Measurements from ENCODE around the gene APOBR.
"Not testable (repeated sequence)": the region's sequence is repeated elsewhere in the genome, so short reads cannot be mapped to it uniquely, and the experiment has no call there.

Gene APOBR, protein sequence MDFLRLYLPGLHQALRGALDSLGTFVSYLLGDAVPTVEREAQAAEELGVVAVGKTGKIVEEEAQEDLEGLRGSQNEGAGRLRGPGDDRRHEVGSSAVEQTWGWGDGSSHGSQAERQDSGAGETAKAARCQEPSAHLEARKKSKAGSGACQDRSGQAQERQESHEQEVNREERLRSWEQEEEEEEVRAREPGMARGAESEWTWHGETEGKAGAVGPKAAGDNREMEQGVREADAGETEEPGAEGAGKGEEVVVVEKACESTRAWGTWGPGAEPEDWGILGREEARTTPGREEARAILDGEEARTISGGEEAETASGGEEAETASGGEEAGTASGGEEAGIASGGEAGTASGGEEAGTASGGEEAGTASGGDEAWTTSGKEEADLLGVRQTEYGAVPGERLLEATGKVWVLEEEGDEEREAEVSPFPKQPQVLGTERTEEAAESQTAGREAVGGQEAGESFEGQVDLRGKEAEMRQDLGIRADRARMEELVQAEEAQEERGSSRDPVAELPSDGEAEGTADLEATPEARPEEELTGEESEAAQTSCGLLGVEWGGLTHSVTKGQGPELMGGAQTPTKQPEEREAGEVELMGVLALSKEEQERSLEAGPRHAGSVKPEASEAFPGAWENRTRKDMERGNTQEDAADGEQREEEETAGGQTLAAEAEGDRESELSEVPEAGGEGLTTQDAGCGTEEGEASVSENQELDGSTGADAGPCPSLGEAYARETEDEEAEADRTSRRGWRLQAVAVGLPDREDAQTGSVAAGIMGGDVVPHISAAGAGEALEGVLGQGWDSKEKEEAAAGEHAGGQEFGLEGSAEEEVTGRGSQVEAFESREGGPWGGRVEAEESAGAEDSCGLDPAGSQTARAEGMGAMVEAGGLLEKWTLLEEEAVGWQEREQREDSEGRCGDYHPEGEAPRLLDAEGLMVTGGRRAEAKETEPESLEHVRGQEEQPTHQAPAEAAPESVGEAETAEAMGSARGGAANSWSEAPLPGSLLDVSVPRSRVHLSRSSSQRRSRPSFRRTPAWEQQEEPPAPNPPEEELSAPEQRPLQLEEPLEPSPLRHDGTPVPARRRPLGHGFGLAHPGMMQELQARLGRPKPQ

DNA sequence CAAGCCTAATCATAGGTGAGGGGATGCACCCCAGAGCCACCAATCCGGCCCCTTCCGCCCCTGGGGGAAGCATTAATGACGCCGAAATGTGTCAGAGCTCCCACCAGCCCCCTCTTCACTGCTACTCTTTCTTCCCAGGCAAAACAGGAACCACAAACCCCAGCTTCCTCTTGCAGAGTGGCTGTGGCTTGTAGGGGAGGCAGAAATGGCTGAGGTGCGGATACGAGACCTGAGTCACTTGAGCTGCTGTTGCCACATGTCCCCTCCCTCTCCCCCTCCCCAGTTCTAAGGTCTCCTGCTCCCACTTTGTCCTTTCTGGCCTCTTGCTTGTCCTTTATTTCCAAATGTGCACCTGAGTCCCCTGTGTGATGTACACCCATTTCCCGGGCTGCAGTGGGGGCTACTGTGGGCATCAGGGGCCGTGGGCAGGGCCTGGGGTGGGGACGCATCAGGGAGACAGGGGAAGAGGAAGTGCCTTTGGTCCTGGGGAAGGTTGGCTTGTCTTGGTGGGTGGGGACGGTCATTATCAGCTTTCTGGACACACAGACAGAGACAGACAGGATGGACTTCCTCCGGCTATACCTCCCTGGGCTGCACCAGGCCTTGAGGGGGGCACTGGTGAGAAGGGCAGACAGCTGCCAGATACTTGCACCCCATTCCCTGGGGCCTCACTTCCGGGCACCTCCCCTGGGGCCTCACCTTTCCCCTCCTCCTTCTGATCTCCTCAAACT, at the start of gene APOBR:
TSS of gene APOBR (plus strand) at position 523 of the 731 bp plus-strand sequence. CDS start at position 562, 39 bp downstream.
- no peak for DNase-seq (ENCODE audit: low read depth)

GRCh38 chr16:28446388-28446787, 48.1 kb upstream of the APOBR start:
- not testable (repeated sequence) for DNase-seq (ENCODE audit: low read depth)

- not testable (repeated sequence) for DNase-seq (ENCODE audit: low read depth)
Measured at GRCh38 chr16:28447081-28447480, 47.4 kb upstream of the APOBR start.

GRCh38 chr16:28473714-28474265, 20.7 kb upstream of the APOBR start:
- no peak for DNase-seq (ENCODE audit: low read depth)

DNA sequence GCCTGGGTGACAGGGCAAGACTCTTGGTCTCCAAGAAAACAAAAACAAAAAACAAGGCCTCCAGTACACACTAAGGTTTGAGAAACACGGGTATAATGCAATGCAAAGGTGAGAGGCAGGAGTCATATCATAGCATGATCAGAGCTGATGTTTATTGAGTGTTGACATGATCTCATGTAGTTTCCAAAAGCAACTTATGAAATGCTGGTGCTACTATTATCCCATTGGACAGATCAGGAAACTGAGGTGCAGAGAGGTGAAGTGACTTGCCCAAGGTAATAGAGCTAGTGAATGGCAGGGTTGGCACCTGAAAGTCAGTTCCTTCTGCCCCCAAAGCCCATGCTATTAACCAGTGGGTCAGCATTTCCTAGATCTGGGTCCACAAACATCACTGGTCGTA, 19.2 kb upstream of the APOBR start:
- DNase-seq (ENCODE audit: low read depth): no peak

GRCh38 chr16:28477311-28477920, 17.0 kb upstream of the APOBR start:
- no peak for DNase-seq (ENCODE audit: low read depth)

- no peak for DNase-seq (ENCODE audit: low read depth)
Measured at GRCh38 chr16:28478506-28479180, 15.8 kb upstream of the APOBR start.

GRCh38 chr16:28482026-28482425, 12.4 kb upstream of the APOBR start:
- DNase-seq (ENCODE audit: low read depth): no peak

GRCh38 chr16:28483361-28483760, 11.1 kb upstream of the APOBR start:
- not testable (repeated sequence) for DNase-seq (ENCODE audit: low read depth)

GRCh38 chr16:28486266-28486665, 8.2 kb upstream of the APOBR start:
- DNase-seq (ENCODE audit: low read depth): no peak

- no peak for DNase-seq (ENCODE audit: low read depth)
Measured at GRCh38 chr16:28491230-28491969, 3.0 kb upstream of the APOBR start.

GRCh38 chr16:28491970-28492474, 2.4 kb upstream of the APOBR start, which contains the start of gene CLN3:
Gene CLN3, minus strand, starts transcription at chr16:28492074. Its CDS starts 315 bp downstream, at chr16:28491759.
- peak; percentile 84 for DNase-seq (ENCODE audit: low read depth)

DNA sequence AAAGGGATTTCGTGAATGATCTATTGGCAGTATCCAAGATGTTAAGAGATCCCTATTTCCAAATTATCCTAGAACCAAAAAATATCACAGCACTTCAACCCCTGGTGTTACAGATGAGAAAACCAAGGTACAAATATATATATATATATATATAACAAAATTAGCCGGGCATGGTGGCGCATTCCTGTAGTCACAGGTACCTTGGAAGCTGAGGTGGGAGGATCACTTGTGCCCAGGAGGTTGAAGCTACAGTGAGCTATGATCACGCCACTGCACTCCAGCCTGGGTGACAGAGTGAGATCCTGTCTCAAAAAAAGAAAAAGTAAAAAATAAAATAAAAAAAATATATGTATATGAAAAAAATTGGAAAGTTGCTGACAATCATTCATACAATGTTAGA, 1.9 kb upstream of the APOBR start:
- DNase-seq (ENCODE audit: low read depth): no peak

GRCh38 chr16:28495098-28495793, 803 bp downstream of the APOBR start:
- no peak for DNase-seq (ENCODE audit: low read depth)

GRCh38 chr16:28495795-28496749, 1.6 kb downstream of the APOBR start:
- no peak for DNase-seq (ENCODE audit: low read depth)

GRCh38 chr16:28496844-28497243, 2.4 kb downstream of the APOBR start:
- DNase-seq (ENCODE audit: low read depth): no peak

DNA sequence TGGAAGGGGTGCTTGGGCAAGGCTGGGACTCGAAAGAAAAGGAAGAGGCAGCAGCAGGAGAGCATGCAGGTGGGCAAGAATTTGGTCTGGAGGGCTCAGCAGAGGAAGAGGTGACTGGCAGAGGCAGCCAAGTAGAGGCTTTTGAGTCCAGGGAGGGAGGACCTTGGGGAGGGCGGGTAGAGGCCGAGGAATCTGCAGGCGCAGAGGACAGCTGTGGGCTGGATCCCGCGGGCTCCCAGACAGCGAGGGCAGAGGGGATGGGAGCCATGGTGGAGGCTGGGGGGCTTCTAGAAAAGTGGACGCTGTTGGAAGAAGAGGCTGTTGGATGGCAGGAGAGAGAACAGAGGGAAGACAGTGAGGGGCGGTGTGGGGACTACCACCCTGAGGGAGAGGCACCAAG, 2.9 kb downstream of the APOBR start:
- no peak for DNase-seq (ENCODE audit: low read depth)

All from HS-5 (cell line).